ENCODE results near the gene HESX1.

DNA sequence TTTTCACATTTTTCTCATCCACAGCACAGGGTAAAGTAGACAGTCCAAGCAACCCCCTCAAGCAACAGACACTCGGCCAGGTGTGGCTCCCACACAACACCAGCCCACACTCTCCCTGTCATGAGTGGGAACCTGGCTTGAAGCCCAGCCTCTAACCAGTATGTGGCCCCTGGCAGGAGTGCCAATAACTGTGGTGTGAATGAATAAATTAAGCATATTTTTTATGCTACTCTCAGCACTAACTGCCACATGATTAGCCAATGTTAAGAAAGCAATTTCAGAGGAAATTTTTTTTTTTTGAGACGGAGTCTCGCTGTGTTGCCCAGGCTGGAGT is 44.5 kb downstream of the HESX1 start:
- TF ChIP-seq CTCF (IDR thresholded peaks at IDR 0.05; ENCODE audit: borderline replicate concordance, extremely low read depth, low read length, poor library complexity, severe bottlenecking), result no peak
- TF ChIP-seq EZH2 (IDR thresholded peaks at IDR 0.05; ENCODE audit: borderline replicate concordance, low read depth, low read length, severe bottlenecking), result no peak
